ENCODE results near the gene ATP1B1. TPM values are rescaled to one million over a fixed set of nuclear protein-coding genes. Genes with fewer than 3 reads are reported as not detected.

Gene ATP1B1
- total and polyA plus RNA-seq, 9 of the 15 experiments (the other 6 are each of a cell fraction or from before 2014, with no cell fraction given): 0.76 to 3.0 (median 1.7) TPM

DNA sequence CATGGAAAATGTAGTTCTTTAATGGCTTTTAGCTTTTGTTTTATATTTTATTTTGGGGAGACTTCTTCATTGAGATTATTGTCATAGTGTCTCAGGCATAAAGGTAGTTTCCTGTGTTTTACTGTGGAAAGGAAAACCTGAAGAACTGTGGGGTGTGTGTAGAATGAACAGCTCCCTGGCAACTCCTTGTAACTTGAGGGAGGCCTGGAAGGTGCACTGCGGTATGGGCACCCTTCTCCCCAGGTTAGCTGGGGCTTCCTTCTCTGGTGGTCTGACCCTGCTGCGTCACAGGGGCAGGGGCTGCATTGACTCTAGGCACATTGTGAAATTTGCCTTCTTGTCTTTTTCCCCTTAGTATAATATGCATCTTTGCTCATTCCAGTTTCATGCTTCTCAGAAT, 1.7 kb downstream of the ATP1B1 start:
- no peaks in the 10 kb centered on the region for H3K9me1 ChIP-seq (ENCODE audit: control insufficient read depth, insufficient read depth, low read length)
- in situ Hi-C loops (cut with MboI) (no loop called here), intact Hi-C loops (cut with micrococcal nuclease) (loop anchor here (5.0 to 10.0 kb wide), 2 partner anchors 437 to 661 kb away; no protein-coding TSS in a partner anchor)
- ChIA-PET POLR2A (interaction anchor here (0.8 to 1.2 kb wide), 2 partner anchors 10 to 260 kb away, joined by 3 read pairs; partner anchors contain the start of genes BLZF1 and NME7), CTCF (ENCODE audit: low intra/inter-chr PET ratio) (no interaction called here)
- TF ChIP-seq MTA3 (IDR thresholded peaks at IDR 0.05; ENCODE audit: borderline replicate concordance): no peak
- TF ChIP-seq, protein P1, sequence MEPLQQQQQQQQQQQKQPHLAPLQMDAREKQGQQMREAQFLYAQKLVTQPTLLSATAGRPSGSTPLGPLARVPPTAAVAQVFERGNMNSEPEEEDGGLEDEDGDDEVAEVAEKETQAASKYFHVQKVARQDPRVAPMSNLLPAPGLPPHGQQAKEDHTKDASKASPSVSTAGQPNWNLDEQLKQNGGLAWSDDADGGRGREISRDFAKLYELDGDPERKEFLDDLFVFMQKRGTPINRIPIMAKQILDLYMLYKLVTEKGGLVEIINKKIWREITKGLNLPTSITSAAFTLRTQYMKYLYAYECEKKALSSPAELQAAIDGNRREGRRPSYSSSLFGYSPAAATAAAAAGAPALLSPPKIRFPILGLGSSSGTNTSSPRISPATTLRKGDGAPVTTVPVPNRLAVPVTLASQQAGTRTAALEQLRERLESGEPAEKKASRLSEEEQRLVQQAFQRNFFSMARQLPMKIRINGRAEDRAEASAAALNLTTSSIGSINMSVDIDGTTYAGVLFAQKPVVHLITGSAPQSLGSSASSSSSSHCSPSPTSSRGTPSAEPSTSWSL (CRISPR knock-in tag; IDR thresholded peaks at IDR 0.05; ENCODE audit: borderline replicate concordance): no peak
- TF ChIP-seq, protein P2, sequence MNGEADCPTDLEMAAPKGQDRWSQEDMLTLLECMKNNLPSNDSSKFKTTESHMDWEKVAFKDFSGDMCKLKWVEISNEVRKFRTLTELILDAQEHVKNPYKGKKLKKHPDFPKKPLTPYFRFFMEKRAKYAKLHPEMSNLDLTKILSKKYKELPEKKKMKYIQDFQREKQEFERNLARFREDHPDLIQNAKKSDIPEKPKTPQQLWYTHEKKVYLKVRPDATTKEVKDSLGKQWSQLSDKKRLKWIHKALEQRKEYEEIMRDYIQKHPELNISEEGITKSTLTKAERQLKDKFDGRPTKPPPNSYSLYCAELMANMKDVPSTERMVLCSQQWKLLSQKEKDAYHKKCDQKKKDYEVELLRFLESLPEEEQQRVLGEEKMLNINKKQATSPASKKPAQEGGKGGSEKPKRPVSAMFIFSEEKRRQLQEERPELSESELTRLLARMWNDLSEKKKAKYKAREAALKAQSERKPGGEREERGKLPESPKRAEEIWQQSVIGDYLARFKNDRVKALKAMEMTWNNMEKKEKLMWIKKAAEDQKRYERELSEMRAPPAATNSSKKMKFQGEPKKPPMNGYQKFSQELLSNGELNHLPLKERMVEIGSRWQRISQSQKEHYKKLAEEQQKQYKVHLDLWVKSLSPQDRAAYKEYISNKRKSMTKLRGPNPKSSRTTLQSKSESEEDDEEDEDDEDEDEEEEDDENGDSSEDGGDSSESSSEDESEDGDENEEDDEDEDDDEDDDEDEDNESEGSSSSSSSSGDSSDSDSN (IDR thresholded peaks at IDR 0.05; ENCODE audit: borderline replicate concordance in 1 of 2, low read depth in 2 of 2, low read length in 2 of 2): no peak
- TF ChIP-seq KAT8 (IDR thresholded peaks at IDR 0.05; ENCODE audit: low read depth): no peak
- no peak for TF ChIP-seq ZNF316 (IDR thresholded peaks at IDR 0.05)
- TF ChIP-seq ZNF551 (CRISPR knock-in tag; IDR thresholded peaks at IDR 0.05): no peak
- TF ChIP-seq BHLHE40 (IDR thresholded peaks at IDR 0.05; ENCODE audit: low read length): no peak
- TF ChIP-seq TEAD4 (IDR thresholded peaks at IDR 0.05; ENCODE audit: low read length): no peak
- no peak for TF ChIP-seq TEAD4 (CRISPR knock-in tag; IDR thresholded peaks at IDR 0.05; ENCODE audit: borderline replicate concordance)
- DNase-seq (ENCODE audit: extremely low read depth in 1 of 4, low spot score in 3 of 4) (no peak), ATAC-seq (no peak), FAIRE-seq (no peak)
- no peak overlapping the region for H3K9ac ChIP-seq (ENCODE audit: insufficient read depth in 1 of 2, low read depth in 2 of 2, low read length in 2 of 2)
- peaks cover 3 to 18% of the 10 kb centered on the region in 2 experiments; a peak in 4 of 5 replicates for H3K4me1 ChIP-seq (replicated peaks in 1 of 2; ENCODE audit: control insufficient read depth in 2 of 2, insufficient read depth in 2 of 2, low read length in 2 of 2)
- H3K27ac ChIP-seq (ENCODE audit: extremely low read depth, low read depth, low read length): no peak overlapping the region
- H3K4me3 ChIP-seq: no peak overlapping the region
- no TSS peak for BruUV-seq (replicated peaks)
- H4K20me1 ChIP-seq (replicated peaks; ENCODE audit: control insufficient read depth, insufficient read depth, low read length): no peaks in the 10 kb centered on the region
- H2AFZ ChIP-seq (ENCODE audit: low read depth, low read length): no peak overlapping the region
- H3K79me2 ChIP-seq (ENCODE audit: control insufficient read depth, insufficient read depth, low read length): no peaks in the 10 kb centered on the region
- H3K4me2 ChIP-seq (ENCODE audit: insufficient read depth, low read length): no peak overlapping the region
- WGBS (ENCODE audit: insufficient coverage, low coverage, missing lambda C conversion rate): 67% methylated on average over 2 of the region's 2 CpGs
- H3K9me3 ChIP-seq (replicated peaks; ENCODE audit: control insufficient read depth, insufficient read depth, low read depth, low read length): no peaks in the 10 kb centered on the region
- no peaks in the 10 kb centered on the region for H3K36me3 ChIP-seq (ENCODE audit: control insufficient read depth, insufficient read depth, low read length)
- H3K27me3 ChIP-seq (ENCODE audit: control insufficient read depth in 2 of 2, insufficient read depth in 2 of 2, low read length in 2 of 2): peaks cover 12 to 30% of the 10 kb centered on the region in 2 experiments
